GM12878 (cell line): ENCODE results near the gene LRRC8B. TPM values are rescaled to one million over a fixed set of nuclear protein-coding genes. Genes with fewer than 3 reads are reported as not detected.

Source experiments
- ATAC-seq: fragments of 200-7000 bp; cut with Tn5 transposase; 3 replicates; pipeline ENCODE4 v1.9.1; 2020; ENCODE audit warnings: mild to moderate bottlenecking, moderate library complexity
- BruUV-seq: library from RNA; stranded (reverse); fragments of 400-500 nt; replicated peaks from 2 replicates; lab custom pipeline; 2021; lab: Mats Ljungman, UMichigan
- CTCF ChIA-PET: fragments of 300-600 bp; sonication (Branson Sonifier 250); formaldehyde crosslinking; extraction: SDS; loops from one replicate; lab custom pipeline; 2021; ENCODE audit warnings: inconsistent platforms; lab: Yijun Ruan, JAX
- POLR2A ChIA-PET: fragments of 350-600 bp; formaldehyde crosslinking; extraction: SDS; loops from one replicate; lab custom pipeline; 2021; ENCODE audit warnings: inconsistent platforms; lab: Charles Lee
- RAD21 ChIA-PET: fragments of 300-600 bp; sonication (Branson Sonifier 250); formaldehyde crosslinking; loops from one replicate; lab custom pipeline; 2023; ENCODE audit warnings: antibody characterized with exemption; ENCODE audit not compliant: unreplicated experiment; lab: Charles Lee
- SMC1A ChIA-PET: fragments of 300-600 bp; sonication (Branson Sonifier 250); formaldehyde crosslinking; loops from one replicate; lab custom pipeline; 2023; ENCODE audit not compliant: unreplicated experiment, uncharacterized antibody; lab: Charles Lee
- DNase-seq: peaks from one replicate; pipeline ENCODE4 v3.0.0-alpha.2; 2011; ENCODE audit warnings: low read depth, low spot score
- FAIRE-seq: peaks from 3 replicates; lab custom pipeline; 2011; peaks lifted over from hg19 to GRCh38; lab: Jason Lieb, UNC
- H2AFZ ChIP-seq: 2 replicates; pipeline ENCODE4 v1.6.0; 2011; ENCODE audit warnings: low read depth, low read length, control low read depth; ENCODE audit not compliant: control insufficient read depth
- H3K27ac ChIP-seq: 2 replicates; pipeline ENCODE4 v1.5.1; 2011; ENCODE audit warnings: control low read depth; ENCODE audit not compliant: control insufficient read depth, insufficient read depth
- H3K27me3 ChIP-seq, 2 experiments: replicated peaks in 1 of 2; 2 replicates each; pipeline versions ENCODE4 v1.6.0 to v1.6.1; 2011; ENCODE audit warnings: low read length in 1 of 2; ENCODE audit not compliant: control insufficient read depth in 2 of 2, insufficient read depth in 2 of 2
- H3K36me3 ChIP-seq, 2 experiments: 2 replicates each; pipeline ENCODE4 v1.5.1; 2011; ENCODE audit warnings: low read length in 1 of 2; ENCODE audit not compliant: control insufficient read depth in 2 of 2, insufficient read depth in 2 of 2
- H3K4me1 ChIP-seq: 2 replicates; pipeline ENCODE4 v1.6.1; 2011; ENCODE audit warnings: mild to moderate bottlenecking, low read length, moderate library complexity, mixed read lengths; ENCODE audit not compliant: control insufficient read depth, insufficient read depth
- H3K4me2 ChIP-seq: 2 replicates; pipeline ENCODE4 v1.6.0; 2011; ENCODE audit warnings: control low read depth; ENCODE audit not compliant: control insufficient read depth, insufficient read depth
- H3K4me3 ChIP-seq: fragments of 200-600 bp; sonication (generic); 2 replicates; pipeline ENCODE4 v1.5.1; 2016
- H3K79me2 ChIP-seq: 2 replicates; pipeline ENCODE4 v1.6.0; 2011; ENCODE audit warnings: low read length; ENCODE audit not compliant: control insufficient read depth, insufficient read depth
- H3K9ac ChIP-seq: 2 replicates; pipeline ENCODE4 v1.8.0; 2011; ENCODE audit warnings: low read length, control low read depth, mixed read lengths; ENCODE audit not compliant: control insufficient read depth, insufficient read depth
- H3K9me3 ChIP-seq: replicated peaks from 3 replicates; pipeline ENCODE4 v1.5.1; 2011; ENCODE audit warnings: mild to moderate bottlenecking, low read length; ENCODE audit not compliant: control insufficient read depth, insufficient read depth
- H4K20me1 ChIP-seq: 2 replicates; pipeline ENCODE4 v1.6.0; 2011; ENCODE audit not compliant: control insufficient read depth, insufficient read depth
- KAT2A ChIP-seq: conservative IDR thresholded peaks from 2 replicates; pipeline ENCODE4 v1.6.1; 2011; ENCODE audit warnings: low read depth, low read length; ENCODE audit not compliant: control insufficient read depth
- MXI1 ChIP-seq: fragments of 150-350 bp; IDR thresholded peaks from 2 replicates; pipeline ENCODE4 v1.6.1; 2011; ENCODE audit warnings: low read depth, mild to moderate bottlenecking, inconsistent platforms, low read length, improper control_type of control experiment
- MYB ChIP-seq: fragments of 150-350 bp; IDR thresholded peaks from 2 replicates; pipeline ENCODE4 v1.6.1; 2014; ENCODE audit warnings: mild to moderate bottlenecking, low read depth, low read length, borderline replicate concordance
- NBN ChIP-seq: fragments of 450-650 bp; IDR thresholded peaks from 2 replicates; pipeline ENCODE4 v1.6.1; 2016
- TBL1XR1 ChIP-seq: IDR thresholded peaks from 2 replicates; pipeline ENCODE4 v1.6.1; 2012; ENCODE audit warnings: low read depth, low read length, improper control_type of control experiment
- WGBS: methylation state at CpG from one replicate; pipeline ENCODE4 v1.1.6; 2016; ENCODE audit warnings: low lambda C conversion rate; ENCODE audit not compliant: insufficient replicate concordance, insufficient coverage; ENCODE audit errors: missing lambda C conversion rate; 5-methylcytosine and 5-hydroxymethylcytosine counted together
- in situ Hi-C: fragments of 300-500 bp; cut with MboI; formaldehyde crosslinking; loops from 9 replicates; pipeline ENCODE4 v1.14.3; 2018; ENCODE audit warnings: mixed read lengths
- intact Hi-C: fragments of 100-400 bp; cut with micrococcal nuclease; formaldehyde crosslinking; loops from one replicate; pipeline ENCODE4 v1.14.2; 2022; ENCODE audit not compliant: unreplicated experiment
- polyA plus RNA-seq, 11 experiments: library from polyadenylated mRNA; depleted of rRNA in 4 of 11; unstranded in 6 of 11; stranded (reverse) in 5 of 11; fragments of >200 nt; fragmentation: Nextera tagmentation in 4 of 11; fragmentation: Illumina TruSeq in 1 of 11; extraction: Ambion mirVana in 4 of 11; extraction: Trizol in 1 of 11; gene quantifications; 1 replicate in 1 of 11; 2 replicates in 10 of 11; pipeline versions ENCODE4 v1.2.1 to v1.2.3, GENCODE V29; 2011 to 2016; ENCODE audit warnings: inconsistent platforms in 2 of 11, missing spikeins in 2 of 11, low read depth in 1 of 11
- total RNA-seq, 4 experiments: library from RNA; depleted of rRNA in 3 of 4; stranded (reverse); fragments of >200 nt in 3 of 4; fragmentation: Illumina TruSeq in 1 of 4; extraction: Trizol in 1 of 4; gene quantifications; 2 replicates each; pipeline versions ENCODE4 v1.2.1 to v1.2.3, GENCODE V29; 2013 to 2021
- TF ChIP-seq, protein P1 (sequence below): fragments of 450-650 bp; IDR thresholded peaks from 2 replicates; pipeline ENCODE4 v1.6.1; 2016; ENCODE audit warnings: mild to moderate bottlenecking
- TF ChIP-seq, protein P2 (sequence below): fragments of 450-650 bp; IDR thresholded peaks from 2 replicates; pipeline ENCODE4 v1.6.1; 2017; ENCODE audit warnings: mild to moderate bottlenecking, low read depth, inconsistent platforms; ENCODE audit not compliant: poor library complexity, severe bottlenecking
- TF ChIP-seq, protein P3 (sequence below): IDR thresholded peaks from 2 replicates; pipeline ENCODE4 v1.6.1; 2011; ENCODE audit warnings: borderline replicate concordance, low read depth, mild to moderate bottlenecking, moderate library complexity, low read length; ENCODE audit not compliant: insufficient read depth, poor library complexity, severe bottlenecking

LRRC8B gene
- total and polyA plus RNA-seq, 10 of the 15 experiments (the other 5 are each of a cell fraction or from before 2014, with no cell fraction given): 1.3 to 9.2 (median 5.4) TPM

DNA sequence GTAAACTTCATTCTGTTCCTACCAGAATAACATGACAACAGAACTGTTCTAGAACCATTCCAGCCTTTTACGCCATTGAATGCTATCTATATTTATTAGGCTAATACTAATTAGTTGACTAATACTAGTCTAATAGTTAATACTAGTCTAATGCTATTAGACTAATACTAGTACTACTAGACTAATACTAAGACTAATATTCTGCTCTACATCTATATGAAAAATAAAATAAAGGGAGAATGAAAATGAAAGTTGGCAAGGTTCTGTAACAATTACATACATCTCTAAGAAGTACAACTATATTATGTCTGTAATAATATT is 40.9 kb upstream of the LRRC8B start:
- H2AFZ ChIP-seq: no peak overlapping the region
- no peak overlapping the region for H3K4me2 ChIP-seq
- H3K27me3 ChIP-seq: no peaks in the 10 kb centered on the region
- H3K9me3 ChIP-seq: peaks cover 3% of the 10 kb centered on the region; the same call in 2 of the 3 replicates
- no TSS peak for BruUV-seq
- FAIRE-seq (no peak), DNase-seq (no peak), ATAC-seq (no peak)
- CTCF ChIA-PET: interaction anchor here (0.5 to 6.8 kb wide), 33 partner anchors 10 to 505 kb away, joined by 3 to 82 read pairs (median 5); no protein-coding TSS in a partner anchor
- POLR2A ChIA-PET: no interaction called here
- H3K4me3 ChIP-seq: no peak overlapping the region
- no peaks in the 10 kb centered on the region for H4K20me1 ChIP-seq
- no peaks in the 10 kb centered on the region for H3K4me1 ChIP-seq
- H3K9ac ChIP-seq: no peak overlapping the region
- SMC1A ChIA-PET: interaction anchor here (0.6 to 5.0 kb wide), 23 partner anchors 14 to 505 kb away, joined by 3 to 73 read pairs (median 4); no protein-coding TSS in a partner anchor
- intact Hi-C loops (loop anchor here (1.0 to 5.0 kb wide), 3 partner anchors 116 to 504 kb away; no protein-coding TSS in a partner anchor), in situ Hi-C loops (loop anchor here (10.0 kb wide), 1 partner anchor 281 kb away; no protein-coding TSS in a partner anchor)
- no peaks in the 10 kb centered on the region for H3K36me3 ChIP-seq
- WGBS: 94% methylated on average over 1 of the region's 1 CpG
- RAD21 ChIA-PET: interaction anchor here (0.7 to 5.4 kb wide), 17 partner anchors 13 to 281 kb away, joined by 3 to 50 read pairs (median 3); no protein-coding TSS in a partner anchor
- H3K27ac ChIP-seq: no peak overlapping the region
- H3K79me2 ChIP-seq: no peaks in the 10 kb centered on the region
- no peak for TF ChIP-seq KAT2A

DNA sequence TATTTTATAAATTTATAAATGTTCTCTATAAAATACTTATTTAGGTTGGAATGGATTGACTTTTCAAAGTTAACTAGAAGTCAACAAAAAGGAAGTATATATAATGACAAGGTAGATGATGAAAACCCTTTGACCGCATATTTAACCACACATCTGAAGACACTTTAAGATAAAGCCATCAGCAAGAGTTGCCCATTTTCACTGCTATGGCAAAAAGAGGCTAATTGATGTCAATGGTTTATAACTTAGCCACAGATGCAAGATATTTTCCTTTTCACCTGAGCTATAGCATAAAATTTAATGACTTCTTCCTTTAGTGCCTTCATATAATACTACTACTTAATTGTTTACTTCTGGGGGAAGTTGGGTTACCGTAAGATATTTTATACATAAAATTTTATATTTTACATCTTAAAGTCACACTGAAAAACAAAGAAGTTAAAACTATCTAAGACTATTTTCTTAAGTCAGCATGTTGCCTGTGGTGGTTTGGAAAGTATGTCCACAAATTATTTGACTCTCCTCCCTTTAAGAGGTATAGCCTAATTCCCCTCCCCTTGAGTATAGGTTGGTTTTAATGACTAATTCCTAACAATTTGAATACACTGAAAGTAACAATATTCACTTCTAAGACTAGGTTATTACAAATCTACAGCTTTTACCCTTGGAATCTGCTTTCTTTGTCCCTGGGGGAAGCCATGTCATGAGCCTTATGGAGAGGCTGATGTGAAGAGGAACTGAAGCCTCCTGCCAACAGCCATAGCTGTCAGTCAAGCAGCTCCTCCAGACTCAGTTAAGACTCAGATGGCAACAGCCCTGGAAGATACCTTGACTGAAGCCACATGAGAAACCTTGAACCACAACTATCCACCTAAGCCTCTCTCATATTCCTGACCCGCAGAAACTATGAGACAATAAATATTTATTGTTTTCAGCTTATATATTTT is 40.3 kb upstream of the LRRC8B start:
- intact Hi-C loops: loop anchor here (5.0 kb wide), 1 partner anchor 503 kb away; no protein-coding TSS in a partner anchor
- SMC1A ChIA-PET: interaction anchor here (0.6 to 5.0 kb wide), 25 partner anchors 14 to 503 kb away, joined by 3 to 73 read pairs (median 4); no protein-coding TSS in a partner anchor
- no peak overlapping the region for H3K27ac ChIP-seq
- no peaks in the 10 kb centered on the region for H4K20me1 ChIP-seq
- RAD21 ChIA-PET: interaction anchor here (0.6 to 5.4 kb wide), 19 partner anchors 13 to 280 kb away, joined by 3 to 50 read pairs (median 3); no protein-coding TSS in a partner anchor
- H3K4me2 ChIP-seq: no peak overlapping the region
- no peak overlapping the region for H3K4me3 ChIP-seq
- no peak overlapping the region for H2AFZ ChIP-seq
- CTCF ChIA-PET: interaction anchor here (0.7 to 6.8 kb wide), 40 partner anchors 10 to 504 kb away, joined by 3 to 82 read pairs (median 4); no protein-coding TSS in a partner anchor
- no peaks in the 10 kb centered on the region for H3K79me2 ChIP-seq
- H3K4me1 ChIP-seq: no peaks in the 10 kb centered on the region
- POLR2A ChIA-PET: no interaction called here
- no peaks in the 10 kb centered on the region for H3K36me3 ChIP-seq
- BruUV-seq: no TSS peak
- ATAC-seq: peak; percentile 63
- FAIRE-seq: no peak
- no peaks in the 10 kb centered on the region for H3K27me3 ChIP-seq
- 65% methylated on average over 3 of the region's 3 CpGs for WGBS
- H3K9me3 ChIP-seq: peaks cover 3% of the 10 kb centered on the region; the same call in 2 of the 3 replicates
- in situ Hi-C loops: loop anchor here (10.0 kb wide), 1 partner anchor 280 kb away; no protein-coding TSS in a partner anchor
- H3K9ac ChIP-seq: no peak overlapping the region
- DNase-seq: no peak
- TF ChIP-seq TBL1XR1 (no peak), MYB (no peak), NBN (no peak), MXI1 (no peak), KAT2A (no peak)
- TF ChIP-seq, protein P1, sequence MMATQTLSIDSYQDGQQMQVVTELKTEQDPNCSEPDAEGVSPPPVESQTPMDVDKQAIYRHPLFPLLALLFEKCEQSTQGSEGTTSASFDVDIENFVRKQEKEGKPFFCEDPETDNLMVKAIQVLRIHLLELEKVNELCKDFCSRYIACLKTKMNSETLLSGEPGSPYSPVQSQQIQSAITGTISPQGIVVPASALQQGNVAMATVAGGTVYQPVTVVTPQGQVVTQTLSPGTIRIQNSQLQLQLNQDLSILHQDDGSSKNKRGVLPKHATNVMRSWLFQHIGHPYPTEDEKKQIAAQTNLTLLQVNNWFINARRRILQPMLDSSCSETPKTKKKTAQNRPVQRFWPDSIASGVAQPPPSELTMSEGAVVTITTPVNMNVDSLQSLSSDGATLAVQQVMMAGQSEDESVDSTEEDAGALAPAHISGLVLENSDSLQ: peak; percentile 78
- TF ChIP-seq, protein P2, sequence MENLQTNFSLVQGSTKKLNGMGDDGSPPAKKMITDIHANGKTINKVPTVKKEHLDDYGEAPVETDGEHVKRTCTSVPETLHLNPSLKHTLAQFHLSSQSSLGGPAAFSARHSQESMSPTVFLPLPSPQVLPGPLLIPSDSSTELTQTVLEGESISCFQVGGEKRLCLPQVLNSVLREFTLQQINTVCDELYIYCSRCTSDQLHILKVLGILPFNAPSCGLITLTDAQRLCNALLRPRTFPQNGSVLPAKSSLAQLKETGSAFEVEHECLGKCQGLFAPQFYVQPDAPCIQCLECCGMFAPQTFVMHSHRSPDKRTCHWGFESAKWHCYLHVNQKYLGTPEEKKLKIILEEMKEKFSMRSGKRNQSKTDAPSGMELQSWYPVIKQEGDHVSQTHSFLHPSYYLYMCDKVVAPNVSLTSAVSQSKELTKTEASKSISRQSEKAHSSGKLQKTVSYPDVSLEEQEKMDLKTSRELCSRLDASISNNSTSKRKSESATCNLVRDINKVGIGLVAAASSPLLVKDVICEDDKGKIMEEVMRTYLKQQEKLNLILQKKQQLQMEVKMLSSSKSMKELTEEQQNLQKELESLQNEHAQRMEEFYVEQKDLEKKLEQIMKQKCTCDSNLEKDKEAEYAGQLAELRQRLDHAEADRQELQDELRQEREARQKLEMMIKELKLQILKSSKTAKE: no peak
- TF ChIP-seq, protein P3, sequence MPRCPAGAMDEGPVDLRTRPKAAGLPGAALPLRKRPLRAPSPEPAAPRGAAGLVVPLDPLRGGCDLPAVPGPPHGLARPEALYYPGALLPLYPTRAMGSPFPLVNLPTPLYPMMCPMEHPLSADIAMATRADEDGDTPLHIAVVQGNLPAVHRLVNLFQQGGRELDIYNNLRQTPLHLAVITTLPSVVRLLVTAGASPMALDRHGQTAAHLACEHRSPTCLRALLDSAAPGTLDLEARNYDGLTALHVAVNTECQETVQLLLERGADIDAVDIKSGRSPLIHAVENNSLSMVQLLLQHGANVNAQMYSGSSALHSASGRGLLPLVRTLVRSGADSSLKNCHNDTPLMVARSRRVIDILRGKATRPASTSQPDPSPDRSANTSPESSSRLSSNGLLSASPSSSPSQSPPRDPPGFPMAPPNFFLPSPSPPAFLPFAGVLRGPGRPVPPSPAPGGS: no peak
